GM20431 (cell line): ENCODE results near the gene ZMAT2.

Source experiments
- in situ Hi-C: fragments of 300-500 bp; cut with MseI, MboI; formaldehyde crosslinking; loops from one replicate; pipeline ENCODE4 v1.15.0; 2020; ENCODE audit warnings: low sequenced_read_pairs; ENCODE audit not compliant: unreplicated experiment

The ZMAT2 gene

GRCh38 chr5:140707812-140708211 is 7.6 kb downstream of the ZMAT2 start:
- in situ Hi-C loops: loop anchor here (25.0 kb wide), 1 partner anchor 471 kb away; no protein-coding TSS in a partner anchor

GRCh38 chr5:140708787-140709186 is 8.5 kb downstream of the ZMAT2 start:
- in situ Hi-C loops: loop anchor here (25.0 kb wide), 1 partner anchor 471 kb away; no protein-coding TSS in a partner anchor

- in situ Hi-C loops: loop anchor here (25.0 kb wide), 1 partner anchor 474 kb away; no protein-coding TSS in a partner anchor
Measured at GRCh38 chr5:140710899-140711552, 10.8 kb downstream of the ZMAT2 start.

- in situ Hi-C loops: loop anchor here (25.0 kb wide), 1 partner anchor 474 kb away; no protein-coding TSS in a partner anchor
Measured at GRCh38 chr5:140711794-140712193, 11.5 kb downstream of the ZMAT2 start.

GRCh38 chr5:140713562-140714094 is 13.4 kb downstream of the ZMAT2 start:
- in situ Hi-C loops: loop anchor here (25.0 kb wide), 1 partner anchor 476 kb away; no protein-coding TSS in a partner anchor

- in situ Hi-C loops: loop anchor here (25.0 kb wide), 1 partner anchor 479 kb away; no protein-coding TSS in a partner anchor
Measured at GRCh38 chr5:140716238-140716637, 16.0 kb downstream of the ZMAT2 start.

GRCh38 chr5:140718266-140718592 is 18.0 kb downstream of the ZMAT2 start:
- in situ Hi-C loops: loop anchor here (25.0 kb wide), 1 partner anchor 481 kb away; no protein-coding TSS in a partner anchor

GRCh38 chr5:140720738-140721137 is 20.5 kb downstream of the ZMAT2 start:
- in situ Hi-C loops: loop anchor here (25.0 kb wide), 1 partner anchor 483 kb away; no protein-coding TSS in a partner anchor

- in situ Hi-C loops: loop anchor here (25.0 kb wide), 1 partner anchor 484 kb away; no protein-coding TSS in a partner anchor
Measured at GRCh38 chr5:140721395-140721794, 21.1 kb downstream of the ZMAT2 start.

- in situ Hi-C loops: no loop called here
Measured at GRCh38 chr5:140725799-140726471, 25.7 kb downstream of the ZMAT2 start.

GRCh38 chr5:140733098-140733497 is 32.9 kb downstream of the ZMAT2 start:
- in situ Hi-C loops: no loop called here

GRCh38 chr5:140734354-140734753 is 34.1 kb downstream of the ZMAT2 start:
- in situ Hi-C loops: no loop called here

- in situ Hi-C loops: no loop called here
Measured at GRCh38 chr5:140737486-140737885, 37.2 kb downstream of the ZMAT2 start.

- in situ Hi-C loops: no loop called here
Measured at GRCh38 chr5:140741967-140742366, 41.7 kb downstream of the ZMAT2 start.

- in situ Hi-C loops: no loop called here
Measured at GRCh38 chr5:140753561-140753960, 53.3 kb downstream of the ZMAT2 start.
